Body of pancreas (tissue), 4 donors: ENCODE measurements around the gene ICAM5.

Experiments
- CTCF ChIP-seq, 7 experiments: fragments of 450-650 bp in 4 of 7; fragments of 200-600 bp in 3 of 7; sonication (generic) in 3 of 7; IDR thresholded peaks; one replicate each; pipeline ENCODE4 v1.5.1; 2016 to 2019; ENCODE audit warnings: antibody characterized with exemption in 7 of 7
- POLR2A ChIP-seq, 3 donors: fragments of 450-650 bp; IDR thresholded peaks; one replicate each; pipeline ENCODE4 v1.6.1; 2016; ENCODE audit warnings: antibody characterized with exemption in 3 of 3, mild to moderate bottlenecking in 2 of 3

GRCh38 chr19:10292789-10293636 is 3.3 kb downstream of the ICAM5 start:
- no peak for TF ChIP-seq POLR2A (IDR thresholded peaks at IDR 0.05)
- no peak for TF ChIP-seq CTCF (IDR thresholded peaks at IDR 0.05)
